Gastrocnemius medialis (tissue), 4 donors: ENCODE data around the gene BMP4.

Experiments used
- CTCF ChIP-seq, 5 experiments: fragments of 450-650 bp in 3 of 5; fragments of 200-600 bp in 2 of 5; sonication (generic) in 2 of 5; IDR thresholded peaks in 4 of 5; conservative IDR thresholded peaks in 1 of 5; 1 replicate in 4 of 5; 2 replicates in 1 of 5; pipeline ENCODE4 v1.5.1; 2016 to 2019; ENCODE audit warnings: antibody characterized with exemption in 5 of 5, mild to moderate bottlenecking in 3 of 5, moderate library complexity in 3 of 5
- POLR2A ChIP-seq, 2 donors: fragments of 450-650 bp; IDR thresholded peaks; one replicate each; pipeline ENCODE4 v1.6.1; 2017; ENCODE audit warnings: antibody characterized with exemption in 2 of 2, mild to moderate bottlenecking in 2 of 2, moderate library complexity in 2 of 2

- TF ChIP-seq CTCF (IDR thresholded peaks at IDR 0.05 in 4 of 5, conservative IDR thresholded peaks at IDR 0.05 in 1 of 5): no peak
- TF ChIP-seq POLR2A (IDR thresholded peaks at IDR 0.05): no peak
Observed at GRCh38 chr14:53912021-53912420, 44.6 kb downstream of the BMP4 start.
